ENCODE data around the gene CADM2. TPM values are rescaled to one million over a fixed set of nuclear protein-coding genes. Genes with fewer than 3 reads are reported as not detected.

The CADM2 gene
- total RNA-seq, 4 donors from 2014 or later: 0.13 to 2.1 (median 0.58) TPM

GRCh38 chr3:85271911-85272310 is 313.1 kb downstream of the CADM2 start:
- intact Hi-C loops (cut with DNase I; ENCODE audit: low total_unique reads): no loop called here
- no peak overlapping the region for H3K4me3 ChIP-seq (ENCODE audit: low read depth, poor library complexity, severe bottlenecking)
- TF ChIP-seq POLR2A (IDR thresholded peaks at IDR 0.05) (no peak), CTCF (IDR thresholded peaks at IDR 0.05) (no peak)
- no peak for DNase-seq (ENCODE audit: low spot score in 2 of 2)

GRCh38 chr3:85288257-85288656 is 329.5 kb downstream of the CADM2 start:
- TF ChIP-seq CTCF (IDR thresholded peaks at IDR 0.05) (no peak), POLR2A (IDR thresholded peaks at IDR 0.05) (no peak)
- no peak overlapping the region for H3K4me3 ChIP-seq (ENCODE audit: low read depth, poor library complexity, severe bottlenecking)
- intact Hi-C loops (cut with DNase I; ENCODE audit: low total_unique reads): no loop called here
- DNase-seq (ENCODE audit: low spot score in 2 of 2): no peak

- intact Hi-C loops (cut with DNase I; ENCODE audit: low total_unique reads): no loop called here
- no peak overlapping the region for H3K4me3 ChIP-seq (ENCODE audit: low read depth, poor library complexity, severe bottlenecking)
- TF ChIP-seq CTCF (IDR thresholded peaks at IDR 0.05): no peak
- TF ChIP-seq POLR2A (IDR thresholded peaks at IDR 0.05): no peak
- DNase-seq (ENCODE audit: low spot score in 2 of 2): no peak
Observed at GRCh38 chr3:85297291-85297690, 338.5 kb downstream of the CADM2 start.

GRCh38 chr3:85298032-85298431 is 339.2 kb downstream of the CADM2 start:
- intact Hi-C loops (cut with DNase I; ENCODE audit: low total_unique reads): no loop called here
- TF ChIP-seq POLR2A (IDR thresholded peaks at IDR 0.05) (no peak), CTCF (IDR thresholded peaks at IDR 0.05) (no peak)
- no peak overlapping the region for H3K4me3 ChIP-seq (ENCODE audit: low read depth, poor library complexity, severe bottlenecking)
- whole genome bisulfite sequencing, 2 donors: 68 to 70% methylated on average over 1 of the region's 1 CpG
- no peak for DNase-seq (ENCODE audit: low spot score in 2 of 2)

GRCh38 chr3:85303156-85303555 is 344.4 kb downstream of the CADM2 start:
- no peak overlapping the region for H3K4me3 ChIP-seq (ENCODE audit: low read depth, poor library complexity, severe bottlenecking)
- WGBS, 2 donors: 68 to 70% methylated on average over 4 of the region's 4 CpGs
- DNase-seq (ENCODE audit: low spot score in 2 of 2): no peak
- TF ChIP-seq CTCF (IDR thresholded peaks at IDR 0.05) (no peak), POLR2A (IDR thresholded peaks at IDR 0.05) (no peak)
- intact Hi-C loops (cut with DNase I; ENCODE audit: low total_unique reads): no loop called here

GRCh38 chr3:85304360-85304964 is 345.7 kb downstream of the CADM2 start:
- TF ChIP-seq CTCF (IDR thresholded peaks at IDR 0.05) (no peak), POLR2A (IDR thresholded peaks at IDR 0.05) (no peak)
- H3K4me3 ChIP-seq (ENCODE audit: low read depth, poor library complexity, severe bottlenecking): no peak overlapping the region
- intact Hi-C loops (cut with DNase I; ENCODE audit: low total_unique reads): no loop called here
- no peak for DNase-seq (ENCODE audit: low spot score in 2 of 2)
- WGBS, 2 donors: 32 to 41% methylated on average over 3 of the region's 3 CpGs
